Fibroblast of pulmonary artery (primary cell): ENCODE data around the gene ACTR2.
"Not testable (repeated sequence)": the region's sequence is repeated elsewhere in the genome, so short reads cannot be mapped to it uniquely, and the experiment has no call there.

Experiments
- DNase-seq: peaks from one replicate; pipeline ENCODE4 v3.0.0-alpha.2; 2010; ENCODE audit warnings: low read depth
- H3K4me3 ChIP-seq: replicated peaks from 2 replicates; pipeline ENCODE4 v1.5.1; 2011; ENCODE audit warnings: low read depth, mild to moderate bottlenecking, control low read depth, low read length, moderate library complexity
- CTCF ChIP-seq: IDR thresholded peaks from 2 replicates; pipeline ENCODE4 v1.5.1; 2011; ENCODE audit warnings: mild to moderate bottlenecking, control low read depth, low read length, inconsistent platforms; ENCODE audit errors: missing control alignments

The ACTR2 gene

GRCh38 chr2:65213035-65213434 lies 14.6 kb upstream of the ACTR2 start:
- H3K4me3 ChIP-seq = no peak overlapping the region
- no peak for DNase-seq
- TF ChIP-seq CTCF = no peak

GRCh38 chr2:65214361-65214760 lies 13.3 kb upstream of the ACTR2 start:
- no peak for TF ChIP-seq CTCF
- DNase-seq = peak; percentile 46
- no peak overlapping the region for H3K4me3 ChIP-seq

- DNase-seq = no peak
- TF ChIP-seq CTCF = no peak
- H3K4me3 ChIP-seq = no peak overlapping the region
These were observed 12.8 kb upstream of the ACTR2 start for GRCh38 chr2:65214843-65215242.

GRCh38 chr2:65215946-65216345 lies 11.7 kb upstream of the ACTR2 start:
- TF ChIP-seq CTCF = no peak
- H3K4me3 ChIP-seq = no peak overlapping the region
- no peak for DNase-seq

- DNase-seq = no peak
- no peak for TF ChIP-seq CTCF
- no peak overlapping the region for H3K4me3 ChIP-seq
These were observed 7.0 kb upstream of the ACTR2 start for GRCh38 chr2:65220432-65221131.

- not testable (repeated sequence) for DNase-seq, H3K4me3 ChIP-seq
These were observed 6.4 kb upstream of the ACTR2 start for GRCh38 chr2:65221275-65221674.

GRCh38 chr2:65227020-65227455 lies 593 bp upstream of the ACTR2 start:
- TF ChIP-seq CTCF = no peak
- peak overlapping the region; percentile 86 for H3K4me3 ChIP-seq
- DNase-seq = peak; percentile 25
